NOMO-1 treated with DMSO at 0.1 percent for 48 hours (cell line): ENCODE measurements around the gene ADAM12.
"Not testable (repeated sequence)": the region's sequence is repeated elsewhere in the genome, so short reads cannot be mapped to it uniquely, and the experiment has no call there.

Experiments used
- DNase-seq: peaks from one replicate; lab custom pipeline; 2025; ENCODE audit not compliant: unreplicated experiment; lab: John Stamatoyannopoulos, UW

The ADAM12 gene

GRCh38 chr10:126191192-126191591 lies 197.1 kb downstream of the ADAM12 start:
- DNase-seq = no peak

DNA sequence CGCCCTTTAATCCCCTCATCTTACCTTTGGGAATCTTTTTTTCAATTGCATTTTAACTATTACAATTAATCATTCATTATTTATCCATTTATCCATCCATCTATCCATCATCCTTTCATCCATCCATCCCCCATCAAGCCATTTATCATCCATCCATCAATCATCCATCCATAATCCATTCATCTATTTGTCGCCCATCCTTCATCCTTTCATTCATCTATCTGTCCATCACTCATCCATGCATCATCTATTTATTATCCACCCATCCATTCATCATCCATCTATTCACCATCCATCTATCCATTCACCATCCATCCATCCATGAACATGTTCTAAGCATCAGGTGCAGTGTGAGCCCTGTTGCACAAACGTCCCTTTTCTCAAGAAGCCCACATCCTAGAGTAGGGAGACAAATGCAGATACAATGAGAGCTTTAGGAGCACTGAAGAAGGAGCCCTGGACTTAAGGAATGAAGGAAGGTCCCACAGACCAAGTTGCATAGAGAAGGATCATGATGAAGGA lies 199.5 kb downstream of the ADAM12 start:
- no peak for DNase-seq

GRCh38 chr10:126187399-126187798 lies 200.9 kb downstream of the ADAM12 start:
- DNase-seq = no peak

- no peak for DNase-seq
Observed at GRCh38 chr10:126186766-126187165, 201.5 kb downstream of the ADAM12 start.

GRCh38 chr10:126185676-126186447 lies 202.4 kb downstream of the ADAM12 start:
- DNase-seq = no peak

- no peak for DNase-seq
Observed at GRCh38 chr10:126181626-126182025, 206.7 kb downstream of the ADAM12 start.

- DNase-seq = no peak
Observed at GRCh38 chr10:126179637-126180036, 208.6 kb downstream of the ADAM12 start.

DNA sequence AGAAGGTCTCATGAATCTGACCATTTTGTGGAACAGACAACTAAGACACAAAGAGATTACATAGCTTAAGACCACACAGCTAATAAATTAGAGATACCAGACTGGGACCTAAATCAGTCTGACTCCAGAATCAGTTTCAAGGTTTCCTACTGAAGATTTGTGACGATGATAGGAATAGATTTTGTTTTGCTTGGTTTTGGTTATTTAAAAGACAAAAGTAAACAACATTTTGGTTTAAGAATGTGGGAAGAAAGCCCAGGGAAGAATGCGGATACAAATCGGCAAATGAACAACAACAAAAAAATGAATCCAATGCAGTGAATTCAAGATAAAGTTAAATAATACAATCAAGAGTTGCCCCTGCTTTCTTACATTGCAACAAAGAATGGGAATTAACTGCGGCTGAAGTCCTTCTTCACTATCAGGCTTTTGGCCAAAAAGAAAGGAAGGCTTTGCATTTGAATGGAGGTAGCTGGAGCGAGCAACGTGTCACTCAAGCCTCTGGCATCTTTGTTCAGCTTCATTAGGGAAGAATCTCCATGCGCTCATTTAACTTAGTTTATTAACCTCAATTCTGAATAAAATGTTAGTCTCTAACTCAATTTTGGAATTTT lies 210.8 kb downstream of the ADAM12 start:
- no peak for DNase-seq

DNA sequence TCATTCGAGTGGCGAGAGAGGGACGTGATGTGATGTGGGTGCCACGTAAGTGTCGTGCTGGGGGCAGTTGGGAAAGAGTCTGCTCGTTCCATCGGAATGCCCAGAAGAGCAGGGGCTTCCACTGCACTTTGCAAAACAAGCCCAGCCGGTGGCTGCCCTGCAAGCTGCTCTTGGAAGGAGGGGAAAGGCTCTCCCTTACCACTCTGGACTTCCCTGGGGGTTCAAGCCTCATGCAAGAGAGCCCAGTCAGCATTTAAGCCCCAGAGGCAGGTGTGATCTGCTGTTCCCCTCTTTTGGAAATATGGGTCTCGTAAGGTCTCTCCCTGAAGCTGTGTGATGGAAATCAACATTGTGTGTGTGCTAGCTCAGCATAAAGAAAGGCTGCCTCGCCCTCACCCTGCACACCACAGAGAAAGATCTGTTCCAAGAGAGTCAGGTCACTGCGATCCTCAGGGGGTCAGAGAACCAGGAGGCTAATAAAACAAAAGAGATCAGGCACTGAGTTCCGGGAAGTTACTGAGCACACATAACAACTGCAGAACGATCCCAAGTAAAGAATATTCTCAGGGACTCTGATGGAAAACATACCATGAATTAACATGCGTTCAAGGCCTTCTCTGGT lies 212.5 kb downstream of the ADAM12 start:
- DNase-seq = no peak

- DNase-seq = not testable (repeated sequence)
Observed at GRCh38 chr10:126172755-126173154, 215.5 kb downstream of the ADAM12 start.

DNA sequence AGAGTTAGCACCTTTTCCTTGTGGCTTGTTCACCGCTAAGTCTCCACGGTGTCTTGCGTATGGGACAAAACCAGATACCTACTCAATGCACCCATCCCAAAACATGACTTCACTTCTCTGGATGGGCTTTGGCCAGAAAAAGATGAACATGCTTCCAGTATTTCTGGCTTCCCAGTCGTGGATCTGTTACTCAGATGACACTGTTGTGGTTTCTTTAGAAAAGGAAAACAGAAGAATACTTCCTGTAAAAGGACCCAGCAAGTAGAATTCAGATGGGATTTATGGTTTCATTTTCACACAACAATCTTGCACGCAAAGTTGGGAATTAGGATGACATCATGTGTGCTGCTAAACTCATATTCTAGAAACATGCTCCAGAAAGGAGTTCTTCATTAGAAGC lies 216.7 kb downstream of the ADAM12 start:
- no peak for DNase-seq

GRCh38 chr10:126170776-126171175 lies 217.5 kb downstream of the ADAM12 start:
- no peak for DNase-seq

GRCh38 chr10:126170371-126170770 lies 217.9 kb downstream of the ADAM12 start:
- no peak for DNase-seq

- DNase-seq = no peak
Observed at GRCh38 chr10:126169899-126170298, 218.4 kb downstream of the ADAM12 start.

- DNase-seq = no peak
Observed at GRCh38 chr10:126166797-126167196, 221.5 kb downstream of the ADAM12 start.

DNA sequence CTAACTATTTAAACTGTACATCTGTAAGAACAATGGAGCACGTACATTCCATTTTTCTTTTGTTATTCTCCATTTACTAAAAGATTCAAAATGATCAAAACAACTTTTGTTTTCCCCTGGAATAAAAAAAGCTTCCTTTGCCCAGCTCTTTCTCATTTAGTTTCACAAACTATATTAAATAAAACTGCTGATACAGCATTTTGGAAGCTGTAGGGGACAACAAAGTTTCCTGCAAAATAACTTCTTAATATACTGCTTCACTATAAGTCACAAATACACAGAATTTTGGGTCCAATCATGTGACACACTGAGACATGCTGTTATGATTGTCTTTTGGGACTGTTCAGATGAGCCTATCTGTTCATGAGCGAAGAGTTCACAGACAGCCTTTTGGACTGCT lies 222.4 kb downstream of the ADAM12 start:
- DNase-seq = no peak

DNA sequence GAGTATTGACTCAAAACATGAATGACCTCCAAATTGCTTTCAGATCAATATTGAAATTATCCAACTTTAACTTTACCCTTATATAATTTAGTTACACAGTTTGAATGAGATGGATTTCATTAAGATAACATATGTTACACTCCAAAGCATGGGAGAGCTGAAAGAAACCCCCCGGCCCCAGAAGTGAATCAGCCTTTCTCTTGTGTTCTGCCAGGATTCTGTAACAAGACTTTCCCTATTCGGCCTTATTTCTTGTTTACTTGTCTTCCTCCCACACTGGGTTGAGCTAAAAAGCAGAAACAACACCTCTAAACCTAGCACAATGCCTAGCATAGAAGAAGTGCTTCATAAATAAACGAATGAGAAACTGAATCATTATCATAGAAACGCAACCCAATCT lies 224.8 kb downstream of the ADAM12 start:
- no peak for DNase-seq

GRCh38 chr10:126161691-126162090 lies 226.6 kb downstream of the ADAM12 start:
- DNase-seq = no peak

DNA sequence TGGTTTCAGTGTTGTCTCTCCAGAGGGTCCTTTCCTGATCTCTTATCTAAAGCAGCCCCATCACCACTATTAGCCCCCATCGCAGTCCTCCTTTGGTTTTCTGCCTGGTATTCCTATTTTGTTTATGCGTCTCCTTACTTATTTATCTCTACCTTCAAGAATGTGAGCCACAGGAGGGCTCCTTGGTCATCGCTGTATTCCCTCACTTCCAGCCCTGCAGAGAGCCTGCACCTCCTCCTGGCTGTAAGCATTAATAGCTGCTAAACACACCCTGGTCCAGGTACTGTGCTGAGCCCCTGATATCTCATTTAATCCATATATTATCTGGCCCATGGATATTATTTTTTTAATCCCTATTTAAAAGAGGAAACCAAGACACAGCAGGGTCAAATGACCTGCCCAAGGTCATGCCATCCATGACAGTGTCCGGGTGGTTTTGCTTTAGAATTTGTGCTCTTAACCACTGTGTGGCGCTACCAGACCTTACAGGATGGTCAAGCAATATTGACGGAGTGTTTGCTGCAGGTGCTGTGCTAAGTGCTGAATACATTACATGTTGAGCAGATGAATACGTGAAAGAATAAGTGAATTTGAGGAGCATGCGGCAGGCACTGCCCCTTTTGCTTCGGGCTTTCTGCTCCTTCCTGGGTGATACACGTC lies 227.2 kb downstream of the ADAM12 start:
- no peak for DNase-seq

DNA sequence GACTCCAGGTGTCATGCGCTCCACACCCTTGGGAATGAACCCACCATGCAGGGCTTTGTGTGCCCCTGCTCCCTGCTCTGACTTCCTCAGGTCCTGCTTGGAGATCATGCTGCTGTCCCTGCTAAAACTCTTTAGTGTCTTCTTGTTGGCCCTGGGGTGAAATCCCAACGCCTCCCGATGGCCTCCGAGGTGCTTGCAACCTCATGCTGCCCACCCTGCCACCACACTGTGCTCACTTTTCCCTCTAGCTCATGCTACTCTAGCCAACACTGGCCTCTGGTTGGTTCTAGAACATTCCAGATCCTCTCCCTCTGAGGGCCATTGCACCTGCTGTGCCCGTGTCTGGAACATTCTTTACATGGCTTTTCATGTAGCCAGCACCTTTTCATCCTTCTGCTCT lies 227.7 kb downstream of the ADAM12 start:
- no peak for DNase-seq

- DNase-seq = no peak
Observed at GRCh38 chr10:126158133-126158892, 230.0 kb downstream of the ADAM12 start.
